HPDE6-E6E7 (cell line): ENCODE results near the gene STRN4.
"Not testable (repeated sequence)": the region's sequence is repeated elsewhere in the genome, so short reads cannot be mapped to it uniquely, and the experiment has no call there.

ENCODE experiments used
- DNase-seq: peaks from one replicate; pipeline ENCODE4 v3.0.0; 2011; ENCODE audit warnings: missing footprints; ENCODE audit errors: extremely low spot score

Gene STRN4

DNA sequence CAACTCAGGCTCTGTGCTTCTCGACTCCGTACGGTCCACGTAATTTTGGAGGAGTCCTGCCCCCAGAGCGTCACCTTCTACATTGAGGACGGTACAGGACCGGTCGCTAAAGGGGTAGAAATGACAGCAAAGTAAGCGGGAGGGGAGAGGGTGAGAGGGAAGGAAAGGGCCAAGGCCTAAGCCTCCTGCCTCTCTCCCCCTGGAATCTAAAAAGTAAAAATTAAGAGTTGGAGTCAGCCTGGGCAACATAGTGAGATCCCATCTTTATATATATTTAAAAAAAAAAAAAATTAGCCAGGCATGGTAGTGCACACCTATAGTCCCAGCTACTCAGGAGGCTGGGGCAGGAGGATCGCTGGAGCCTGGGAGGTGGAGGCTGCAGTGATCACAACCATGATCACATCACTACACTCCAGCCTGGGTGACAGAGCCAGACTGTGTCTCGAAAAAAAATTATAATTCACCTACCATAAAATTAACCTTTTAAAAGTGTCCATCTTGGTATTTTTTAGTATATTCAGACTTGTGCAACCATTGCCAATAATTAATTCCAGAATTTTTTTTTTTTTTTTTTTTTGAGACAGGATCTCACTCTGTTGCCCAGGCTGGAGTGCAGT, 29.5 kb upstream of the STRN4 start:
- no peak for DNase-seq

DNA sequence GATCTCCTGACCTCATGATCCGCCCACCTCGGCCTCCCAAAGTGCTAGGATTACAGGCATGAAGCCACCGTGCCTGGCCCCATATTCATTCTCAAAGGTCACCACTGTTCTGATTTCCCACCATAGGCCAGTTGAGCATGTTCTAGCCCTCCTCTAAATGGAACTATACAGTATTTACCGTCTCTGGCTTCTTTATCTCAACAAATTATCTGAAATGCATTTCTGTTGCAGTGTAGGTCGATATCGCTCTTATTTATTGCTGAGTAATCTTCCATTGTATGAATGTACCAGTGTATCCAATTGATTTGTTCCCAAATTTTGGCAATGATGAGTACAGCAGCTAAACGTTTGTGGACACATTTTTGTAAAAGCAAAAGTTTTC, 26.8 kb upstream of the STRN4 start:
- DNase-seq = no peak

DNA sequence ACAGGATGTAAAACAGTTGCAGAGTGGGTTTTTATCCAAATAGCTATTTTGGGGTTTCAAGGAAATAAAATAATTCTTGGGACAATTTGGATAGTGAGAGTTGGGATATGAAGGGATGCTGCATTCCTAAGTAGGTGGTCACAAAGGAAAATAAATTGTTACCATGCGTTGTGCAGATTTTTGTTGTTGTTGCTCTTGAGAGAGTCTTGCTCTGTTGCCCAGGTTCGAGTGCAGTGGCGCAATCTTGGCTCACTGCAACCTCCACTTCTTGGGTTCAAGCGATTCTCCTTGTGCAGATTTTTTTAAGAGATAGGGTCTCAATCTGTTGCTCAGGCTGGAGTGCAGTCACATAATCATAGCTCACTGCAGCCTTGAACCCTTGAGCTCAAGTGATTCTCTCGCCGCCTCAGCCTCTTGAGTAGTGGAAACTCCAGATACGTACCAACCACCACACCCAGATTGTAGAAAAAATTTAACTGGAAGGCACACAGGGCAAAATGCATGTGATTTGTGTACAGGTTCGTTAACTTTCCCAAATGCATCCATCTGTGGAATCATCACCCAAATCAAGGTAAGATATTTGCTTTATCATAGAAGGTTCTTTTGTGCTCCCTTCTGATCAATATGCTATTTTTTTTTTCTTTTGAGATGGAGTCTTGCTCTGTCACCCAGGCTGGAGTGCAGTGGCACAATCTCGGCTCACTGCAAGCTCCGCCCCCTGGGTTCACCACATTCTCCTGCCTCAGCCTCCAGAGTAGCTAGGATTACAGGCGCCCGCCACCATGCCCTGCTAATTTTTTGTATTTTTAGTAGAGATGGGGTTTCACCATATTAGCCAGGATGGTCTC, 26.1 kb upstream of the STRN4 start:
- no peak for DNase-seq

DNA sequence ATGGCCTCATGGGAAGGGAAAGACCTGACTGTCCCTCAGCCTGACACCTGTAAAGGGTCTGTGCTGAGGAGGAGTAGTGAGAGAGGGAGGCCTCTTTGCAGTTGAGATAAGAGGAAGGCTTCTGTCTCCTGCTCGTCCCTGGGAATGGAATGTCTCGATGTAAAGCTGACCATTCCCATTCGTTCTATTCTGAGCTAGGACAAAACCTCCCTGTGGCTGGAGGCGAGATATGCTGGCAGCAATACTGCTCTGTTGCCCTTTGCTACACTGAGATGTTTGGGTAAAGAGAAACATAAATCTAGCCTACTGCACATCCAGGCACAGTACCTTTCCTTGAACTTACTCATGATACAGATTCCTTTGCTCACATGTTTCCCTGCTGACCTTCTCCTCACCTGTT, 22.5 kb upstream of the STRN4 start:
- DNase-seq = not testable (repeated sequence)

DNA sequence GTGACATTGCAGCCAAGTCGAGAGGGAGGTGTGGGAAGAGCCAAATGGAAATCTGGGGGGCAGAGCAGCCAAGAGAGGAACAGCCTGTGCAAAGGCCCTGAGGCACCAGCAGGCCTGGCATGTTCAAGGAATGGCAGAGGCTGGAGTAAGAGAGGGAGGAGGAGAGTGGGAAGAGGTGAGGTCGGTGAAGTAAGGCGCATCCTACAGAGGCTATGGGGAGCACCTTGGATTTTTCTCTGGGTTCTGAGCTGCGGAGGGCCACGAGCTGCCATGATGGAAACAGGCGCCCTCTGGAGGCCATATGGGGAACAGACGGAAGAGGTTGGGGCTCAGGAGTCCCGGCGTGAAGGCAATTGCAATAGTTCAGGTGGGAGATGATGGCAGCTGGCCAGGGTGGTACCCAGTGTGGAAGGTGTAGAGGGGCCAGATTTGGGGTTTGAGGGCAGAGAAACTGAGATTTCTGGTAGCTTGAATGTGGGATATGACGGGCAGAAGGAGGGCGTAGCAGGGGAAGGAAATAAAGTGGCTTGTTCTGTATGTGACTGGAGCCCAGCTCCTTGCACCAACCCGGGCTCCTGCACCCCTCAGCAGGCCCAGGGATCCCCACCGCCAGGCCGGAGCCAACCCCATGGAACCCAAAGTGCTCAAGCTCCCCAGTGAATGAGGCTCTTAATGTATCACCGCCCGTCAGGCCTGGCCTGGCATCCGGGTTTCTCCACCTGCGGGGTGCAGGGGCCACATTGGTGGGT, 20.5 kb upstream of the STRN4 start:
- no peak for DNase-seq

DNA sequence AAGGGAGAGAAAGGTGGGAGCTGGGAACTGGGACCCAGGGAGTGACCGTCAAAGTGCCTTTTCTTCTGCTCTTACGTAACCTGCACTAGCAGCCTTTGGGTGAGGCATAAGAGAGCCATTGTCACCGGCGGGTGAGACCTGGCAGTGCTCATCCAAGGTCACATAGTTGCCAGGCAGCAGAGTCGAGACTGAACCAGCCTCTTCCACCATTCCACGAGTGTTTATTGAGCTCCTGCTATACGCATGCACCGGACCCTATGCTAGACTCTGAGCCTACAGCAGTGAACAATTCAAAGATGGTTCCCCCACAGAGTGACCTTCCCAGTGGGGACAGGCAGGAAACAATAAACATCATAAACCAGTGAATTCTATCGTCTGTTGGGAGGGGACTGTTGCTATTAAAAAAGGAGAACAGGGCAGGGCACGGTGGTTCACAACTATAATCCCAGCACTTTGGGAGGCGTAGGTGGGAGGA, 18.6 kb upstream of the STRN4 start:
- no peak for DNase-seq

DNA sequence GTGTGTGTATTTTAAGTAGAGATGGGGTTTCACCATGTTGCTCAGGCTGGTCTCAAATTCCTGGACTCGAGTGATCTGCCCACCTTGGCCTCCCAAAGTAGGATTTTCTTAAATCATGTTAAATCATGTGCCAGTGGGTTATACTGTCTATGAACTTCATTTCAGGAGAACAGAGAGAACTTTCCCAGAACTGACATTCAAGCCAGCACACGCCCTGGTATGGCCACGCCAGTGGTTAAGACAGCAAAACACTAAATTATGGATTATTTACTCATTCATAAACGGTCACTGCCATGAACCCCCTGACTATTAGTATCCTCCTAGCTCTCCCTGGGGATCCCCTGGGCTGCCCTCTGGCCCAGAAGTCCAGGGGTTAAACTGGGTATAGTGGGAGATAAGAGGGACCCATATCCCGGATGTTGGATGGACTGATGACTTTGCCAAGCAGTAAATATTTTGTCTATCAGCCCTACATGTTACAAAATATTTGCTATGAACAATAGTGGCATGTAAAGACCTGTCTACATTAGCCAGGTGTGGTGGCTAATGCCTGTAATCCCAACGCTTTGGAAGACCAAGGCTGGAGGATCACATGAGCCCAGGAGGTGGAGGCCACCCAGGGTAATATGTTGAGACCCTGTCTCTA, 16.1 kb upstream of the STRN4 start:
- DNase-seq = peak; percentile 76

DNA sequence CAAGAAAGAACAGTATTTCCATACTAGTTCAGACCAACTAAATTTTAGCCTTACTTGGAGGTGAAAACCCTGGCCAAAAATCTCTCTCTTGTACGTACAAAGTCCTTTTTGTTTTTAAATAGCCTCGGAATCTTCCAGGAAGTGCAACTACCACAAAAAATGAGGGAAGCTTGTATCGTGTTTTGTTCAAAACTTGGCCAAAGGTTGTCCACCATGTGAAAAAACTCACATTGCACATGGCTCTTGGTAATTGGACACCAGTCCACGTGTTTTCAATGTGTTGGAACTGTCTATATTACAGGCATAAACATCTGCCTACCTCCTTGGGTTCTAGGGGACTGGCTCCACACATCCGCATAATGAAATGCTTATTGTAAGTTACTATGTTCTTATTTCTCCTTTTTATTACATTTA, 15.2 kb upstream of the STRN4 start:
- no peak for DNase-seq

DNA sequence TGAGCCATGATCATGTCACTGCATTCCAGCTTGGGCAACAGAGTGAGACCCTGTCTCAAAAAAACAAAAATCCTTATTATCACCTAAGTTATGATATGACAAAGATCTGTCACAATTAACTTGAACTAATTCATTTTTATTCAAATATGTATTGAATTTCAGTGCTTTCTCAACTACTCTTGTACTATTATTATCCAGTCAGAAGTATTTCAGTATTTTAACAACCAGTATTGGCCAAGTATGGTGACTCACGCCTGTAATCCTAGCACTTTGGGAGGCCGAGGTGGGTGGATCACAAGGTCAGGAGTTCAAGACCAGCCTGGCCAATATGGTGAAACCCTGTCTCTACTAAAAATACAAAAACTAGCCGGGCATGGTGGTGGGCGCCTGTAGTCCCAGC, 14.6 kb upstream of the STRN4 start:
- DNase-seq = not testable (repeated sequence)

DNA sequence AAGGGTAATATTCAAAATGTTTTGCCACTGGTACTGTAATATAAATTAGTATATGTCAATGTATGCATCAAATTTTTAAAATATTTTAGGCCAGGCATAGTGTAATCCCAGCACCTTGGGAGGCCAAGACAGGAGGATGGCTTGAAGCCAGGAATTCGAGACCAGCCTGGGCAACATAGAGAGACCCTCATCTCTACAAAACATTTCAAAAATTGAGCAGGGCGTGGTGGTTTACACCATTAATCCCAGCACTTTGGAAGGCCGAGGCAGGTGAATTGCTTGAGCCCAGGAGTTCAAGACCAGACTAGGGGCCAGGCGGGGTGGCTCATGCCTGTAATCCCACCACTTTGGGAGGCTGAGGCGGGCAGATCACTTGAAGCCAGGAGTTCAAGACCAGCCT, 14.1 kb upstream of the STRN4 start:
- DNase-seq = no peak

DNA sequence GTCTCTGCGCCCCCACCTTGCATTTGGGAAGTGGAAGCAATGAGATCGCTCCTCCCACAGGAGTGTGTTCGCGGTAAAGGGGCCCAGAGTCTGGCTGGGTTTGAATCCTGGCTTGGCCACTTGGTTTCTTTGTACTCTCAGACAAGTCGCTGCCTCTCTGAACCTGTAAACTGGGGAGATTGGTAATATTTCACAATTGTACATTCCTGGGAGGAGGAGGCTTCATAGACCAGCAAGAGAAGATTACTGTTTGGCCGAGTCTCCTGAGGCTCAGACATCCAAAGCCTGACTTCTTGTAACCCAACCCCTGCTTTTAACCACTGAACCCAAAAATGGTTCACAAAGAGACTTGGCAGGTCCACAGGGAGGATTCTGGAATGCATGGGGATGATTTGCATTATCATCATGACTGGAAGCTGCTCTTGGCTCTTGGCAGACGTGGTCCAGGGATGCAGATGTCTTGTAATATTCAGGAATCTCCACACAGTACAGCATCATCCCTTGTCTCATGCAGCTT, 13.6 kb upstream of the STRN4 start:
- DNase-seq = no peak

DNA sequence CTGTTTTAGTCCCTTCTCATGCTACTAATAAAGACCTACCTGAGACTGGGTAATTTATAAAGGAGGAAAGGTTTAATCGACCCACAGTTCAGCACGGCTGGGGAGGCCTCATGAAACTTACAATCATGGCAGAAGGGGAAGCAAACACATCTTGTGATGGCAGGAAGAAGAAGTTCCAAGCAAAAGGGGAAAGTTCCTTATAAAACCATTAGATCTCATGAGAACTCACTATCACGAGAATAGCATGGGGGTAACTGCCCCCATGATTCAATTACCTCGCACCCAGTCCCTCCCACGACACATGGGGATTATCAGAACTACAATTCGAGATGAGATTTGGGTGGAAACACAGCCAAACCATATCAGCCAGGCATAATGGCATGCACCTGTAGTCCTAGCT, 13.0 kb upstream of the STRN4 start:
- no peak for DNase-seq

DNA sequence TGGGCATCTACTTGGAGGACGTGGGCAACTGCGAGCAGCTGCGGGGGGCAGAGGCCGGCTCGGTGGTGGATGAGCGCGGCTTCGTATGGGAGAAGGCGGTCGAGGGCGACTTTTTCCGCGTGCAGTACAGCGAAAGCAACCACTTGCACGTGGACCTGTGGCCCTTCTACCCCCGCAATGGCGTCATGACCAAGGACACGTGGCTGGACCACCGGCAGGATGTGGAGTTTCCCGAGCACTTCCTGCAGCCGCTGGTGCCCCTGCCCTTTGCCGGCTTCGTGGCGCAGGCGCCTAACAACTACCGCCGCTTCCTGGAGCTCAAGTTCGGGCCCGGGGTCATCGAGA, 10.3 kb upstream of the STRN4 start:
- DNase-seq = no peak

DNA sequence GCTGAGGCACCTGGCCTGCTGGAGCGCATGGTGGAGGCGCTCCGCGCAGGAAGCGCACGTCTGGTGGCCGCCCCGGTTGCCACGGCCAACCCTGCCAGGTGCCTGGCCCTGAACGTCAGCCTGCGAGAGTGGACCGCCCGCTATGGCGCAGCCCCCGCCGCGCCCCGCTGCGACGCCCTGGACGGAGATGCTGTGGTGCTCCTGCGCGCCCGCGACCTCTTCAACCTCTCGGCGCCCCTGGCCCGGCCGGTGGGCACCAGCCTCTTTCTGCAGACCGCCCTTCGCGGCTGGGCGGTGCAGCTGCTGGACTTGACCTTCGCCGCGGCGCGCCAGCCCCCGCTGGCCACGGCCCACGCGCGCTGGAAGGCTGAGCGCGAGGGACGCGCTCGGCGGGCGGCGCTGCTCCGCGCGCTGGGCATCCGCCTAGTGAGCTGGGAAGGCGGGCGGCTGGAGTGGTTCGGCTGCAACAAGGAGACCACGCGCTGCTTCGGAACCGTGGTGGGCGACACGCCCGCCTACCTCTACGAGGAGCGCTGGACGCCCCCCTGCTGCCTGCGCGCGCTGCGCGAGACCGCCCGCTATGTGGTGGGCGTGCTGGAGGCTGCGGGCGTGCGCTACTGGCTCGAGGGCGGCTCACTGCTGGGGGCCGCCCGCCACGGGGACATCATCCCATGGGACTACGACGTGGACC, 9.7 kb upstream of the STRN4 start:
- no peak for DNase-seq

DNA sequence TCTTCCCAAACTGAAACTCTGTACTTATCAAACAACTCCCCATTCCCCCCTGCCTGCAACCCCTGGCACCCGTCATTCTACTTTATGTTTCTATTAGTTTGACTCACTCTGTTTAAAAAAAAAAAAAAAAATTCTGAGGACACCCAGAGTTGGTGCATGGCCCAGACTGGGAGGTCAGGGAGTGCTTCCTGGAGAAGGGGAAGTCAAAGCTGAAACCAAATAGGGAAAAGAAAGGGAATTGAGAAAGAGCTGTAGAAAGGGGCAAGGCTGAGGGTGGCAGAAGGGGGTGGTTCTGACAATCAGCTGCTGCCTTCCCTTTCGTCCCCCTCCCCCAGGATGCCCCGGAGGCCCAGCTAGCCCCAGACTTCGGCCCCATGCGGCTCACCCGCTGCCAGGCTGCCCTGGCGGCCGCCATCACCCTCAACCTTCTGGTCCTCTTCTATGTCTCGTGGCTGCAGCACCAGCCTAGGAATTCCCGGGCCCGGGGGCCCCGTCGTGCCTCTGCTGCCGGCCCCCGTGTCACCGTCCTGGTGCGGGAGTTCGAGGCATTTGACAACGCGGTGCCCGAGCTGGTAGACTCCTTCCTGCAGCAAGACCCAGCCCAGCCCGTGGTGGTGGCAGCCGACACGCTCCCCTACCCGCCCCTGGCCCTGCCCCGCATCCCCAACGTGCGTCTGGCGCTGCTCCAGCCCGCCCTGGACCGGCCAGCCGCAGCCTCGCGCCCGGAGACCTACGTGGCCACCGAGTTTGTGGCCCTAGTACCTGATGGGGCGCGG, 9.0 kb upstream of the STRN4 start:
- no peak for DNase-seq

DNA sequence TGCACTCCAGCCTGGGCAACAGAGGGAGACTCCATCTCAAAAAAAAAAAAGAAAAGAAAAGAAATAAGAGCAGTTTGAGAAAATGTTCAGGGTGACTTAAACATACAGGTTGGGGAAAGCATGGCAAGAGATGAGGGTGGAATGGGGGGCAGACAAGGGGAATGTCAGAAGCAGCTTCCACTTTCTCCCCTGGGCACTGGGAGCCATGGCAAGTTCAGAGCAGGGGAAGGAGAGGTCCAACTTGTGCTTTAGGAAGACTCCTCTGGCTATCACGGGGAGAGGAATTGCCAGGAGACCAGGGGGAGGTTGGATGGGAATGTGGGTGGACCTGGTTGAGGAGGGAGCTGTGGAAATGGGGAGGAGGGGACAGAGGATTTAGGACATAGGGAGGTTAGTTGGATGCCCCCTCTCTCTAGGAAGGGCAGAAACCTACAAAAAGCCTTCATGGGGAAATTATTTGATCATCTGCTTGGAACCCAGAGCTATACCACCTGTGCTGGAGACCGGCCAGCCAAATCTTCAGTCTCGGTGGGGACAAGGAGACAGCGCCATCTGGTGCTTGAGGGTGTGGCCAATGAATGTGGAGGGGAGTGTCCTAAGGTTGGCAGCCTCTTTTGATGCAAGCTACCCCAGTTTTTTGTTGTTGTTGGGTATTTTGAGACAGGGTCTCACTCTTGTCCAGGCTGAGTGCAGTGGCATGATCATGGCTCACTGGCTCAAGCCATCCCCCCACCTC, 7.3 kb upstream of the STRN4 start:
- no peak for DNase-seq

DNA sequence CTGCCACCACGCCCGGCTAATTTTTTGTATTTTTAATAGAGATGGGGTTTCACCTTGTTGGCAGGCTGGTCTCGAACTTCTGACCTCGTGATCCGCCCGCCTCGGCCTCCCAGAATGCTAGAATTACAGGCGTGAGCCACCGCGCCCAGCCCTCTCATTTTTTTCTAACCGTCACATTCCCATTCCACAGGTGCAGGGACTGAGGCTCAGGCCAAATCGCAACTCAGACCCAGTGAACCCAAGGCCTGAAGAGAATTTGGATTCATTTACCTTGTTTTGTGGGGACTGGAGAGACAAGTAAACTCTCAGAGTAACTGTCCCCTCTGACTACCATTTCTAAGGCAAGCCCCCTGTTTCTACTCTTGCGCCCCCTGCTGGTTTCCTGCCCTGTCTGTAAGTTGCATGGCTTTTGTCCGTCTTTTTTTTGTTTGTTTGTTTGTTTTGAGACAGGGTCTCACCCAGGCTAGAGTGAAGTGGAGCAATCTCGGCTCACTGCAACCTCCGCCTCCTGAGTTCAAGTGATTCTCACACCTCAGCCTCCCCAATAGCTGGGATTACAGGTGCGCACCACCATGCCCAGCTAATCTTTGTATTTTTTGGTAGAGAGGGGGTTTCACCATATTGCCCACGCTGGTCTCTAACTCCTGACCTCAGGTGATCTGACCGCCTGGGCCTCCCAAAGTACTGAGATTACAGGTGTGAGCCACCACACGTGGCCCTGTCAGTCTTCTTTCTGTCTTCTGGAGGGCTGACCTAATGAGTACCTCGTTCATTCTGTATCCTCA, 2.3 kb upstream of the STRN4 start:
- no peak for DNase-seq

DNA sequence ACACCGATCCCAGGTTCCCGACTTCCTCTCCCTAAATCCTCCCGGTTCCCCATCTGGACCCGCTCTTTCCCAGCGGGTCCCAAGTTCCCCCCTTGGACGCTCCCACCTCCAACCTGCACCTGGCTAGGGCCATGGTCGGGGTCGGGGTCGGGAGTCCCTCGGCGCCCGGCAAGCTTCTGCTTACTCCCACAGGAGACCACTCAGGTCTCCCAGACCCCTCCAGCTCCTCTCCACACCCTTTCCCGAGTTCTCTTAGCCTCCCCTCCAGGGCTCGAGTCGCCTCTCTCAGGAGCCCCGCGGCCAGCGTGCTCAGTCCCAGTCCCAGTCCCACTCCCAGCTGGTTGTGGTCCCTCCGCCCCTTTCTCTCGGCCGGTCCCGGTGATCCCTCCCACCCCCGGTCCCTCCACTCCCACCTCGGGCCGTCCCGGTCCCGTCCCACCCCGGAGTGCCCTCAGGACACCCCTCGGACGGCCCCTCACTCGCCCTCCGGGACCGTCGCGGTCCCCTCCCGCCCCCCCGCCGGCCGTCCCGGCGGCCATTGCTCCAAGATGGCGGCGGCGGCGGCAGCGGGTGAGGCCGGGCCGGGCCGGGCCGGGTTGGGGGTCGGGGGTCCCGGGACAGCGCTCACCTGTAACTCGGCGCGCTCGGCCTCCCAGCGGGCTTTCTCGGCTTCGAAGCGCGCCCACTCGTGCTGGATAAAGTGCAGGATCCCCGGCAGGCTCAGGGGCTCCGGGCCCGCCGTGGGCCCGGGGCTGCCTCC, 549 bp downstream of the STRN4 start, which contains the start of gene FKRP:
TSS of gene FKRP (plus strand) at position 537 of the 760 bp plus-strand sequence. CDS start 9,394 bp downstream, outside the sequence.
- DNase-seq = no peak
